ENCODE data around the gene TOB1. TPM values are rescaled to one million over a fixed set of nuclear protein-coding genes. Genes with fewer than 3 reads are reported as not detected.

TOB1 gene
- total RNA-seq, 1 donor from 2014 or later: 83.8 TPM

DNA sequence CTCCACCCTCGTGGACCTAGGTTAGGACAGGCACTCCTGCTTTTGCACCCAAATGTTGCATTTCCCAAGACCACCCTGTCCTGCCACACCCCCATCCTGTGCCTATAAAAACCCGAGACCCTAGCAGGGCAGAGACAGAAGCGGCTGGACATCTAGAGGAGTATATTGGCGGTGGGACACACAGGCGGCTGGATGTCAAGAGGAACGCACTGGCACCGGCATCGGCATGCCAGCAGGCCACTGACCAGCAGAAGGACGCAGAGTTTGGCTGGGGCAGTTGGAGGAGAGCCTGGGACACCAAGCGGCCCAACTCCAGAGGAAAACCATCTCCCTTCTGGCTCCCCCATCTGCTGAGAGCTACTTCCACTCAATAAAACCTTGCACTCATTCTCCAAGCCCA lies 45.5 kb downstream of the TOB1 start:
- intact Hi-C loops (cut with DNase I): no loop called here
- no peak for ATAC-seq (ENCODE audit: poor library complexity)
- no peak for DNase-seq

DNA sequence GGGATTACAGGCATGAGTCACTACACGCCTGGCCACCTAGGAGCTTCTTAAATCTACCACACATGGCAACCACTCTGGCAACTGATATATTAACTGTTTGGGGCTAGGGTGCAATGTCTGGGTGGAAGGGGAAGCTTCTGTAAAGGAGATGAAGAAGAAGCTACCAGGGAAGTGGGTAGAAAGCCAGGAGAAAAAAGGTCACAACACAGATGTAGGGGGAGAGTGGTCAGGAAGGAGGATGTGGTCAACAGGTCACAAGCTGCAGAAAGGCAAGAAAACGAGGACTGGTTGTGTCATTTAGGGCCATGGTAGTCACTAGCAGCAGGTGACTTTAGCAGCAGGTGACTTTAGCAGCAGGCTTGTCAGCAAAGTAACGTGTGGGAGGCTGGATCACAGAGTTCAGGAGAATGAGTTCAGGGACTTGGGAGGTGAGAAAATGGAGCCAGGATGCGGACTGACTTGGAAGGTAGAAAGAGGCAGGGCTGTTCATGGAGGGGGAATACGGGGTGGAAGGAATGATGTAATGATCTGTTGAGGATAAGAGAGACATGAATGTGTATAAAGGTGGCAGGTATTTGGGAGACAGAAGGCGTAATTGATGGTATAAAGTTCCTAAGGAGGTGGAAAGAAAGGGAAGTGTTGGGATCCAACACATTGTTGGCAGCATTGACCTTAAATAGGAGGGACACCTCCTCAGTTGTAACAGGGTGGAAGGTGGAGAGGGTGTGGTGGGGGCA lies 47.1 kb downstream of the TOB1 start:
- intact Hi-C loops (cut with DNase I): no loop called here
- ATAC-seq (ENCODE audit: poor library complexity) (no peak), DNase-seq (no peak)

DNA sequence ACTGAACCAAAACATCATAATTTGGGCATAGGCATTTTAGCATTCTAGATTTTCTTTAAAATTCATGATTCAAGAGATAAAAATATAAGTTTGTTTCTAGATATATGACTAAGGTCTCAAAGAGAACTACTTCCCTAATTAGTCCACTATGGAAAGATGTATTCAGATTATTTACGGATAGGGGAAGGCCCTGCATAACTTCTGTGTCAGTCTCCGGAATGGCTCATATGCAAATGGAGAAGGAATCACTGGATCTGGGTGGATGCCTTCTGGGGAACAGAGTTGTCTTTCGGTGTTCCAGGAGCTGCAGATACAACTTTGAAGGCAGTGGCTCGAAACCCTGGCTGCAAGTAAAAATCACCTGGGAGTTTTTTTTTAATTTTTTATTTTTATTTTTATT lies 47.9 kb downstream of the TOB1 start:
- DNase-seq (no peak), ATAC-seq (ENCODE audit: poor library complexity) (no peak)
- intact Hi-C loops (cut with DNase I): no loop called here

DNA sequence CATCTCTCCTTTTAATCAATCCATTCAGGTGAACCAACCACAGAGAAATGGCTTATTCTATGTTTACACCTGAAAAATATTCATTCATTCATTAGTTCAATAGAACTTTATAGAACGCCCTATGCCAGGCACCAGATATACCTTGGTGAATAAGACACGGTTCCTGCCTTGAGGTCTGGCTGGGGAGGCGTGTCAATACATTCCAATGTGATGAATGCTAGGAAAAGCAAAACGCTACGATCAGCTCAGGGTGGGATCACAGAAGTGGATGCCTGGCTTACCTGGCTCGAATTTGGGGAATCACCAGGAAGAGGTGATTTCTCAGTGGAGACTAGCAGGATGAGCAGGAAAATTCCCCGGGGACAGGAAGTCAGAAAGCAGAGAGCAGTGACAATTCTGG lies 48.3 kb downstream of the TOB1 start:
- no peak for ATAC-seq (ENCODE audit: poor library complexity)
- intact Hi-C loops (cut with DNase I): no loop called here

DNA sequence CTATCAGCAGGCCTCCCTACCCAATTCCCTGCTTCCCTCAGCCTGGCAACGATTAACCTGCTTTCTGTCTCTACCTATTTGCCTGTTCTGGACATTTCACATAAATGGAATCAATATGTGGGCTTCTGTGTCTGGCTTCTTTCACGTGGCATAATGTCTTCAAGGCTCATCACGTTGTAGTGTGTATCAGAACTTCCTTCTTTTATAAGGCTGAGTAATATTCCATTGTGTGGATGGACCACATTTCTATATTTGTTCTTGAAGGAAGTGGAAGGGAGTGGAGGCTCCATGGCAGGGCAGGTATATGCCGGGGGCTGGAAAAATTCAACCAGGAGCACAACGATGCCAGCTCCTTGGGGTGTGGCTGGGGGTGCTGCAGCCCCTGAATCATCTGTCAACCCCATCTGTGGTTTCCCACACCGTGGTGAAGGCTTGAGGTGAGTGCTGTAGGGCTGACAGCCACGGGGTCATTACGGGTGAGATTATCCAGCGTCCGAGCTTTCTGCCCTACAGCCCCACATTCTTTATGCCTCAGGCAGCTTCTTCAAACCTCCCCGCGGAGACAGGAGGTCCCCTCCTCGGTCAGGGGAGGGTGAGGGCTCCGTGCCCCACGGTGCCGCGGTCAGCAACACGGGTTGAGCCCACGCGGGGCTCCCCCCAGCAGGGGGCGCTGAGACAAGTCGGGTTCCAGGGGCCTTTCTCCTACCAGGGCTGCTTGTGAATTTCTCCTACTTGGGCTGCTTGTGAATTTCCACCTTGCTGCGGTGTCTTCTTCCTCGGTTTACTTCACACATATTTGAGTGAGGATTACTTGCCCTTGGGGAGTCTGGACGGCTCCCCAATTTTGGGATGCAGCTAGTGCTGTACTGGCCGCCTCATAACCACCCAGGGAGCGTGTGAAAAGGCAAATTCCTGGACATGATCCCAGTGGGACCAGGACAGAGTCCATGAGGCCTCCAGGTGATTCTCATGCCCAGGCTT lies 49.1 kb downstream of the TOB1 start:
- intact Hi-C loops (cut with DNase I): no loop called here
- ATAC-seq (ENCODE audit: poor library complexity): peak; percentile 79
- DNase-seq: peak; percentile 69

More for the DNA sequence above, 48.3 kb downstream of the TOB1 start:
- DNase-seq: no peak

DNA sequence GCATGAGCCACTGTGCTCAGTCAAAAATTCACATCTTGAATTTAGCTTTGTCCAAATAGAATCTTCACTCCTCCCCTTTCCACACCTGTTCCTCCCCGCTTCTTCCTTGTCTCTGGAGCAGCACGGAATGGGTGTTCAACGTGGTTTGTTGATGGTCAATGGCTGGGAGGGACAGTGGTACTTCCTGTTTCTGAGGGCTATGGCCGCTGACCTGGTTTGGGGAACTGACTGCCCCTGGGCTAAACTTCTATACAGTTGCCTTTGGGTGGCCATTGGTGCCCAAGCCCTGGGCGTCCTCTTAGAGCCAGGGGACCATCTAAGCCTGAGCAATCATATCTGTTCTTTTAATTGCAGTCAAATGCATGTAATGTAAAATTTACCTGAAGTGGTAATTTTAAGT lies 49.9 kb downstream of the TOB1 start:
- intact Hi-C loops (cut with DNase I): no loop called here
- ATAC-seq (ENCODE audit: poor library complexity) (no peak), DNase-seq (no peak)

DNA sequence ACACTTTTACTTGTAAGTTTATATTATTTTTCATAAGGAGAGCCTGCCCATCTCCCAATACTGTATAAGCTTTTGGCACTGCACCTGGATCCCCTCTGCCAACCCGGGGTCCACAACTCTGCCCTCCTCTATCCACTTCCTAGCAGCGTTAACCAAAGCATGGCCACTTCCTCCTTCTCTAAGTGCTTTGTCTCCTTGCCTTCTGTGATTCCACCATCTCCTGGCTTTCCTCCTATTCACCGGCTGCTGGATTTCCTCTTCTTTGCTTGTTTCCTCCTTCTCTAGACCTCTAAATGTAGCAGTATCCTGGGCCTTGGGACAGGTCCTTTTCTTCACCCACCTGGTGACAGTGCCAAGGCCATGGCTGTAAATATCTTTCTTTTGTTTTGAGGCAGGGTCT lies 50.8 kb downstream of the TOB1 start:
- ATAC-seq (ENCODE audit: poor library complexity): no peak
- intact Hi-C loops (cut with DNase I): no loop called here
- DNase-seq: no peak

DNA sequence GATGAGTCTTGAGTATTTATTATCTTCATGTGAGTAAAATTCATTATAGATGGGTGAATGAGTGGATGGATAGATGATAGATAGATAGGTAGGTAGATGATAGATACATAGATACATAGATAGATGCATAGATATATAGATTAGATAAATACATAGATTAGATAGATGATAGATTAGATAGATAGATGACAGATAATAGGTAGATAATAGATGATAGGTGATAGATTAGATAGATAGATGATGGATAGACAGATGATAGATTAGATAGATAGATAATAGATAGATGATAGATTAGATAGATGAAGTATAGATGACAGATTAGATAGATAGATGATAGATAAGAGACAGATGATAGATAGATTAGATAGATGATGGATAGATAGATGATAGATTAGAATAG lies 52.6 kb downstream of the TOB1 start:
- DNase-seq: no peak
- ATAC-seq (ENCODE audit: poor library complexity): no peak
- intact Hi-C loops (cut with DNase I): no loop called here

Other genes with a start within 250 kb of the TOB1 start
- gene ABCC3, start 231.5 kb downstream of the TOB1 start, total RNA-seq: 0.43 TPM
- 58.4 TPM for gene ANKRD40, start 158.4 kb downstream of the TOB1 start, total RNA-seq
- gene LUC7L3, start 146.8 kb downstream of the TOB1 start, total RNA-seq: 58.1 TPM
- not detected for gene ANKRD40CL, start 98.8 kb downstream of the TOB1 start, total RNA-seq
- gene WFIKKN2, start 30.8 kb downstream of the TOB1 start, total RNA-seq: 0.51 TPM

Data from Right ventricle myocardium superior (tissue), 1 donor.